ENCODE measurements around the gene SLC2A4.

SLC2A4 gene

DNA sequence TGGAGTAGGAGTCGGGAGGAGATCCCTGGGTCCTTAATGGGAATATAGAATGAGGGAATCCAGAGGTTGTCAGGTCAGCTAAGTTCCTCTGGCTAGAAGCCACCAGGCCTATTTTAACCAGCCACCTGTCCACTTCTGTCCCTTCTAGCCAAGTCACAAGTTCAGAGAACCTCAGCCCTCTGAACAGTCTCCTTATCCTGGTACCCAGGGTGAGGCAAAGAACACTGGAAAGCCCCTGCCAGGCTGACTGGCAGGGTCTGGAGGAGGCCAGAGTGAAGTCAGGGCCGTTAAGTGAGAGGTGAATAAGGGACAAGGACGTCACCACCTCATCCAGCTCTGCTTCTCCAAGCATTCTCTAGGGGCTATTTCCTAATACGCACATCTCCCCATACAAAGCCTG lies 32.7 kb upstream of the SLC2A4 start:
- DNase-seq = no peak

DNA sequence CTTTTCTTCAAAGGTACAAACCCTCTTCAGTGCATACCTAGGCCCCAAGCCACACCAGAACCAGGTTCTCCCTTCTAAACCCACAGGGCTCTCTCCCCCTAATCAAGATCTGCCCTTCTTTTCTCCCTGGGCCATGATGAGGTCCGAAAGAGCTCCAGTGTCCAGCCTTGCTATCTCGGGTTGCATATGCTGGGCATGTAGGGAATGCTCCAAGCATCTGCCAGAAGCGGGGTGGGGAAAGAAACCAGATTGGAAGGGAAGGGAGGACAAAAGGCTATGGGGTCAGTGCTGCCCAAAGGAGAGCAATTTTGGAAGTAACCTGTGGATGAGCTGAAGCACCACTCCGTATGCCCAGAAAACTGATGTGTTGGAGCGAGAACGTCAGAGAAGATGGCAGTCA lies 32.3 kb upstream of the SLC2A4 start:
- no peak for DNase-seq

DNA sequence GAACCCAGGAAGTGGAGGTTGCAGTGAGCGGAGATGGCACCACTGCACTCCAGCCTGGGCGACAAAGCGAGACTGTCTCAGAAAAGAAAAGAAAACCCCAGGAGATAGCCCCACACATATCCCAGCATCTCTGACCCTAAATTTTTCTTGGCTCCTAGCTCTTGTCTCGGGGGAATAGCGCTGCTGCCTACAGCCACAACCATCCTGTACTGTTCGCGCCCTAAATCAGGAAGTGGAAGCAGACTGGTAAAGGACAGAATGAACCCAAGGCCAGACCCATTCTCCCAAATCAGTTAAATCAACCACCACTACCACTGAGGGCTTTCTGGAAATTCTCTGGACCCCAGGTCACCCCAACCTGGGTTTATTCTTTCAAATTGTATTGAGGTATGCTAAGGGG lies 31.7 kb upstream of the SLC2A4 start:
- DNase-seq = no peak

DNA sequence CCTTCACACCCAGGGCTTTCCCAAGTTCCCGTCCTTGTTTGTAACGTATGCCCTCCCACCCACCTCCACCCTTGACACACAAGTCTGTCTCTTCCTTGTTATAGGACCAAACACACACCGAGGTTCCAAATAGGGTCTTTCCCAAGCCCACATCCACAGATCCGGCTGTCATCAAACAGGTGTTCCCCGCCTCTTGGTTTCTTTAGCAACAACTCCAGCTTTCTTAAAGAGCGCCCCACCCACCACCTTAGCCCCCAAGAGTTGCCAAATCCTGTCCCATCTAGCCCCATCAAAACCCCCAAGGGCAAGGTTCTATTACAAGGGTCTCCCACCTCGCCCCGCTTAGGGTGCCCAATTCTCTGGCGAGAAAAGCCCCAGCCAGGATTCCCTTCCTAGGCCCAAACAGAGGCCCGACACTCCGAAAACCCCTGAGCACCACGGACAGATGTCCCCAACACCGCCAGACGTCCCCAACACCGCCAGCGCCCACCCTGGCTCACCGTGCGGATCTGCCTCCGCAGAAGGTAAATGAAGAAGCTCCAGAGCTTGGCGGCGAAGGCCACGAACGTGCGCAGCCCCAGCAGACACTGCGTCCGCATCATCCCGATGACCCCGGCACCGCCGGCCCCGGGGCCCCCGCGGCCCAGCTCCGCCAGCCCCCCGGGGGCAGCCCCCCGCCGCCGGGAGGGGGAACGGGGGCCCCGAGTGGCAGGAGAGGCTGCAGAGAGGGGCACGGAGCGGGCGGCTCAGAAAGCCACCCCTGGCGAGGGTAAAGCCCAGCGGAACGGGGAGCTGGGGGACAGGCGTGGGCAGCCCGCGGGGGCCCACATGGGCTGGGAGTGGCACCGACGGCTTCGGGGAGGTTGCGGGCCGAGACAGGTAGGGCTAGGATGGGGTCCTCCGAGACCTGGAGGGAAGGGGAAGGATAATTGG lies 30.6 kb upstream of the SLC2A4 start:
- peak; percentile 22 for DNase-seq

DNA sequence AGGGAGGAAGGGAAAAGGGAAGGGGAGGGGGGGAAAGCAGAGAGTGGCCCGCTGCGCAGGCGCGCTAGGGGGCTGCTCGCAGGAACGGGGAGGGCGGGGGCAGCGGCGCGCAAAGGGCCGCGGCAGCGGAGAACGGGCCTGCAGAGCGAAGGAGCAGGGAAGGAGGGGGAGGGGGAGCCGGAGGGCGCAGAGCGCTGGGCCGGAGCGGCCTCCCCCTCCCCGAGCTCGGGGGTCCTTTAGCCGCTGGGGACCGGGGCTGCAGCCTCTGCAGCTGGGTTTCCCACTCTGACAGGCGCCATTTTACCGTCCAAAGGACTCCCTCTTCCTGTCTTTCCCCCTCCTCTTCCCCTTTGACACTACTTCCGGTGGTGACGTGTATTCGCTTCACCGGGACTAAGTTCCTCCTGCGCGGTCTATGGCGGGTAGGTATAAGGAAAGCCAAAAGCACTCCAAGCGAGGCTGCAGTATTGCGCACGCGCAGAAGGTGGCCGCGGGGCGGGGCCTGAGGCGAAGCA lies 29.8 kb upstream of the SLC2A4 start, which contains the start of gene CTDNEP1:
Gene CTDNEP1 (minus strand): TSS at position 74 of the 515 bp plus-strand sequence. CDS start 438 bp downstream, outside the sequence.
- peak; percentile 99 for DNase-seq

DNA sequence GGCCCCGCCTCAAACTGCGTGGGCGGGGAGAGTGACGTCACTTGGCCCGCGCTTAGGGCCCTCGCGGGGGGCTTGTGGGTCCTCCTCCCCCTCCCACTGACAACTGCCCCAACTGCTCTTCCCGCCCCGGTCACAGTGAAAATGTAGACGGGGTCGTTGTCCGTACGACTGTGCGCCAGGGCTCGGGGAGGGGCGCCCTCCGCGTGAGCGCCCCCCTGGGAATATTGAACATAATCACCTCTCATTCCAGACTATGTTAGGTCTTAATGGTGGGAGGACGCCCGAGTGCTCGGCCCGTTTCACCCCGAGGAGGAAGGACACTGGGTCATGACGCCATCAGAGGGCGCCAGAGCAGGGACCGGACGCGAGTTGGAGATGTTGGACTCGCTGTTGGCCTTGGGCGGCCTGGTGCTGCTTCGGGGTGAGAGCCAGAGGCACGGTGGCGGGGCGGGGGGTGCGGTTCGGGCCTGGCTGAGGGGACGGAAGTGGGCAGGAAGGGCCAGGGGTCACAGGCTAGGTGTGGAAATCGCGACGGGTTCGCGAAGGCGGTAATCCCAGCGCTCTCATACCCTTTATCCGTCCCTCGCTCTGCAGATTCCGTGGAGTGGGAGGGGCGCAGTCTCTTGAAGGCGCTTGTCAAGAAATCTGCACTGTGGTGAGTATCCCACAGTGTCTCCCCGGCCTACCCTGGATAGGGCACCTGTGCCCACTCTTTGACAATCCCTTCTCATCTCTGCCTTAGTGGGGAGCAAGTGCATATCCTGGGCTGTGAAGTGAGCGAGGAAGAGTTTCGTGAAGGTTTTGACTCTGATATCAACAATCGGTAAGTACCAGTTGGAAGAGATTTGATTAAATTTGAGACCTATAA lies 29.1 kb upstream of the SLC2A4 start, which contains the start of gene ELP5:
Gene ELP5 (plus strand): TSS at position 40 of the 868 bp plus-strand sequence. CDS start 336 bp downstream, at position 376.
- DNase-seq = peak; percentile 93

DNA sequence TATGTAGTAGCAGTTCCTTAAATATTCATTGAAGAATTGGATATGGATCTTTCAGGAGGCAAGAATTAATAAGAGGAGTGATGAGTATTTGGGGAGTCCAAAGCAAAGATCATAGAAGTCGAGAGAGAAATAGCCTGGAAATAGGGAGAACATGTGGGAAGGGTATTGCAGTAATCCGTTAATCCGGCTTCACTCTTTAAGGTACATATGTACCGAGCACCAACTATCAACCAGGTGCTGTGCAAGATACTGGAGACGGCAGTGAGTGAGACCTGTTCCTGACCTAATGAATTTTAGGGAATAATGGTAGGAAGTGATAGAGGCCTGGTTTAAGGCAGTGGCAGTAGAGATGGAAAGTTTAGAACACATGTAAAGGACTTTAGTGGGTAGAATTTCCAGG lies 28.4 kb upstream of the SLC2A4 start:
- no peak for DNase-seq

GRCh38 chr17:7254511-7254910 lies 27.0 kb upstream of the SLC2A4 start:
- DNase-seq = no peak

GRCh38 chr17:7256766-7257456 lies 24.6 kb upstream of the SLC2A4 start:
- DNase-seq = no peak

- DNase-seq = no peak
These were observed 22.6 kb upstream of the SLC2A4 start for GRCh38 chr17:7258731-7259554.

GRCh38 chr17:7259555-7259889 lies 22.0 kb upstream of the SLC2A4 start:
- DNase-seq = no peak

GRCh38 chr17:7260151-7260550 lies 21.4 kb upstream of the SLC2A4 start:
- DNase-seq = no peak

GRCh38 chr17:7260651-7261378 lies 20.7 kb upstream of the SLC2A4 start:
- no peak for DNase-seq

GRCh38 chr17:7261379-7262191 lies 19.9 kb upstream of the SLC2A4 start:
- DNase-seq = no peak

DNA sequence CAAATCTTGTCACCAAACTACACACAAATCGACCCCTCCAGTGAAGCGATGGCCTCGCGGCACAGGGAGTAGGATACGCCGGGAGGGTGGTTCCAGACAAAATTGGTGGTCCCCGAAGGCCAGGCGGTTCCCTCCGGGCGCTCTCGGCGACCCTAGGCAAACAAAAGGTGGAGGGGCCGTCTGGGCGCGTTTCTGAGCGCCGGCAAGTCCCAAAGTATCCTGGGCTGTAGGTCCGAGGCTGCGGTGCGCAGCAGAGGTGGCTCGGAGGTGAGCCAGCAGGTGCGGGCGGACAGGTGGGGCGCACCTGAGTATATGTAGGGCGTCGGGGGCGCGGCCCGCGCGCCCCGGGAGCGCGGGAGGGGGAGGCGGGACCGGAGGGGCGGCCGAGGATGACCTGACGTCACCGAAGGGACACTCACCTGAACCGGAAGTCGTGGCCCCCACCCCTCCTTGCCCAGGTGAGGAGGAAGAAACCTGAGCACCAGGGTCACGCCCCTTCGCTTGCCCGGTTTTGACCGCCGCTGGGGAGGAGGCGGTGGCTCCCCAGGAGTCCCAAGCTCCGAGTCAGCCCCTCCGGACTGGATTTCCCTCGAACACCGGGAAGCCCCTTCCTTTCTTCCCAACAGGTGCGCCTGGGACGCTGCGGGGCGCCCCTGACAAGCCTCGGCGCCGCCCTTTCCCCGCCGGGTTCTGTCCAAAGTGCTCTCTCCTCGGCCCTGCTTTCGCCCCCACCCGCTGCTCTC lies 19.2 kb upstream of the SLC2A4 start, which contains the start of gene CLDN7:
Gene CLDN7 (minus strand): TSS at position 287 of the 743 bp plus-strand sequence. CDS start 435 bp downstream, outside the sequence.
- DNase-seq = no peak

DNA sequence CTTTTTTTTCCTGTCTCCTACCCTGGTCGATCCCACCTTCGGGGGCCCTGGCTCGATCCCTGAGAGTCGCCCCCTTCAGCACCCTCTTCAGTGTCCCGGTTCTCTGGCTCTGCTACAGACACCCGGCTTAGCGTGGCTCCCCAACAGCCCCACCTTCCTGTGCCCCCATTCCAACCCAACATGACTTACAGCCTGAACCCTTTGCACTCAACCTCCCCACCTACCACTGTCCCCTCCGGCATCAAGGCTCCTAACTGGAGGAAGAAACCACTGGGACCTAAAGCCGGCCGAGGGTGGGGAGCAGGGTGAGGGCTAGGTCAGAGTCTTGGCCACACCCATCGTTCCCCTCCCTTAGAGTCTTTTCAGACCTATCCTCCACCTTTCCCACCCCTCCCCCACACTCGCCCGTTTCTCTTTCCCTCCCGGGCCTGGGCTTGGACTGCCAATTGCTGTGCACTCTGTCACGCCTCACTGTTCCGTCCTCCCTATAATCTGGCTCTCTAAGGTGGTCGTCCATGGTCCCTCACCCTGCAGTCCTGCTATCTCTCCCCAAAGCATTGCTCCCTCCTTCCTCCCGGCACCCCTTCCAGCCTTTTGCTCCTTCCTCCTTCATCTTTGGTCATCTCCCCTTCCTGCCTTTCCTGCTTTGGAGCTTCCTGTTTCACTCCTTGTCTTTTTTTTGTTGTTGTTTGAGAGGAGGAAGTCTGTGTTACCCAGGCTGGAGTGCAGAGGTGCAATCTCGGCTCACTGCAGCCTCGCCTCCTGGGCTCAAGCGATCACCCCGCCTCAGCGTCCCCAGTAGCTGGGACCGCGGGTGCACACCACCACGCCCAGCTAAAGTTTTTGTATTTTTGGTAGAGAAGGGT lies 18.4 kb upstream of the SLC2A4 start:
- DNase-seq = no peak

DNA sequence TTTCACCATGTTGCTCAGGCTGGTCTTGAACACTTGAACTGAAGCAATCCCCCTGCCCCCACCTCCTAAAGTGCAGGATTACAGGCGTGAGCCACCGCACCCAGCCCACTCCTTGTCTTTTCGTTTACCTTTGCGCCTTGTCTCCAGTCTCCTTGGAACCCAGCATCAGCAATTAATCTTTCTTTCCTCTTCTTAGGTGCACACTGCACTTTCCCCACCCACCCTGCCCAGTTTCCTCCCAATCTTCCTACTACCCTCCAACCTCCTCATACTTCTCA lies 17.8 kb upstream of the SLC2A4 start:
- DNase-seq = no peak

GRCh38 chr17:7266784-7267183 lies 14.7 kb upstream of the SLC2A4 start:
- DNase-seq = no peak

DNA sequence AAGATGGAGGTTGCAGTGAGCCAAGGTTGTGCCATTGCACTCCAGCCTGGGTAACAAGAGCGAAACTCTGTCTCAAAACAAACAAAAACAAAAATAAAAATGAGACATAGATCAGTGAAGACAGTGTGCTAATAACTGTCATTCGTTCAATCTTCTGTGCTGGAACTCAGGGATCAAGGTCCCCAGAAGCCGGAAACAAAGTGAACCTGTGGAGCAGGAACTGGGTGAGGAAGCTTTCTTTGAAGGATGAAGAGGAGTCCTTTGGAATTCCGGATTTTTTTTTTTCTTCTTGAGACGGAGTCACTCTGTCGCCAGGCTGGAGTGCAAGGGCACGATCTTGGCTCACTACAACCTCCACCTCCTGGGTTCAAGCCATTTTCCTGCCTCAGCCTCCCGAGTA lies 2.1 kb upstream of the SLC2A4 start:
- DNase-seq = no peak
